Posterior cingulate gyrus (tissue), 11 donors: ENCODE measurements around the gene FBN1.

Experiments
- DNase-seq, 10 donors: peaks; one replicate each; pipeline versions ENCODE4 v3.0.0 to v3.0.0-alpha.2; 2020 to 2021; ENCODE audit warnings: mixed read lengths in 3 of 10
- intact Hi-C: fragments of 100-400 bp; cut with DNase I; formaldehyde crosslinking; loops from one replicate; pipeline ENCODE4 v1.15.1; 2023

Gene FBN1

DNA sequence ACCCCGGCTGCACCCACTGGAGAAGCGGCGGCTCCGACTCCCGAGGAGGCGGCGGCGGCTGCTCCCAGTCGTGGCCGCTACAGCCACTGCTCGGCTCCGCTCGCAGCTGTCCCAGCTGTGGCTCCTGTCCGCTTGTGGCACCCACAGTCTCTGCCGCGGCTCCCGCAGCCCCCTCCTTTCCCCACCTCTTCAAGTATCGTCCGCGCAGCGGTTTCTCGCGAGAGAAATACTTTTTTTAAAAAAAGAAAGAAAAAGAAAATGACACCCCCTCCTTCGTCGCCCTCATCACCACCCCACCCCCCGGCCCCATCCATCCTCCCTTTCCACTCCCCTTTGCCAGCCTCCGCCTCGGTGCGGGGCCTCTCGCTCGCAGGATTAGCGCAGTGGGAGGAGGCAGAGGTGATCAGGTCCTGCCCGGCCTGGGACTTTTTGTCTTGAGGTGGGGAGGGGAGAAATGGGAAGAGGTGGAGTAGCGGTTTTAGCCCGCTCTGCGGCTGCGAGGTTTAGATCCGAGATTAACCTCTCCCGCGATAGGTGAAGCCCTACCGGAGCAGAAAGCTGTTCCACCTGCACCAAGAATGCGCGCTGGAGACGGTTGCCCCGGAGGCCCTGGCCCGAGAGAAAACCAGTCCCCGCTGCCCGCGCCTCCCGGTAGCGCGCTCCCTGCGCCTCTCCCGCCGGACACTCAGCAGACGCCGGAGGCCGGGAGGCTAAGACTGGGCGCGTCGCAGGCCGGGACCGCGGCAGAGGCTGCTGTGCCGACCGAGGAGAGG, at the start of gene FBN1:
Gene FBN1 (minus strand): TSS at position 152 of the 773 bp plus-strand sequence. CDS start 940 bp downstream, outside the sequence.
- intact Hi-C loops, result loop anchor here (2.0 kb wide), 1 partner anchor 287 kb away; no protein-coding TSS in a partner anchor

GRCh38 chr15:48693484-48693883, 48.0 kb upstream of the FBN1 start:
- intact Hi-C loops, result no loop called here

More for the DNA sequence above, at the start of gene FBN1:
- DNase-seq, result peak; percentile 56 to 97 (median 74)

GRCh38 chr15:48688493-48688892, 43.0 kb upstream of the FBN1 start:
- no peak for DNase-seq
- intact Hi-C loops, result no loop called here

More at GRCh38 chr15:48693484-48693883, 48.0 kb upstream of the FBN1 start:
- DNase-seq, result no peak

GRCh38 chr15:48683991-48684765, 38.7 kb upstream of the FBN1 start:
- DNase-seq, result peak in 1 of 10 donors; percentile 31
- intact Hi-C loops, result no loop called here

DNA sequence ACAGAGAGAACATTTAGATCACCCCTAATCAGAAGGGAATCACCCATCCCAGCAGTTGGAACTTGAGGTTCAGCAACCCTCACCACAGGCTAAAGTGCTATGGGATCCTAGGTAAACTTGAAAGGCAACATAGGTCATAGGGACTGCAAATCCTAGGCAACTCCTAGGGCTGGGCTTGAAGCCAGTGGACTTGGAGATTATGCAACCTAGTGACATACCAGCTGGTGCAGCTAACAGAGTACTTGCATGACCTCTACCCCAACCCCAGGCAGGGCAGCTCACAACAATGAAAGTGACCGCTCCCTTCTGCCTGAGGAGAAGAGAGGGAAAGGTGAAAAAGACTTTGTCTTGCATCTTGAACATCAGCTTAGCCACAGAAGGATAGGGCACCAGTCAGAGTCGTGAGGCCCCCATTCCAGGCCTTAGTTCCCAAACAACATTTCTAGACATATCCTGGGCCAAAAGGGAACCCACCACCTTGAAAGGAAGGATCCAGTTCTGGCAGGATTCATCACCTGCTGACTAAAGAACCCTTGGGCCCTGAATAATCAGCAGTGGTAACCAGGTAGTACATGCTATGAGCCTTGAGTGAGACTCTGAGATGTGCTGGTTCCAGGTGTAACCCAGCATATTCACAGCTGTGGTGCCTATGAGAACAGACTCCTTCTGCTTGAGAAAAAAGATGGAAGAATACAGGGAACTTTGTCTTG, 37.6 kb upstream of the FBN1 start:
- intact Hi-C loops, result no loop called here
- DNase-seq, result no peak

DNA sequence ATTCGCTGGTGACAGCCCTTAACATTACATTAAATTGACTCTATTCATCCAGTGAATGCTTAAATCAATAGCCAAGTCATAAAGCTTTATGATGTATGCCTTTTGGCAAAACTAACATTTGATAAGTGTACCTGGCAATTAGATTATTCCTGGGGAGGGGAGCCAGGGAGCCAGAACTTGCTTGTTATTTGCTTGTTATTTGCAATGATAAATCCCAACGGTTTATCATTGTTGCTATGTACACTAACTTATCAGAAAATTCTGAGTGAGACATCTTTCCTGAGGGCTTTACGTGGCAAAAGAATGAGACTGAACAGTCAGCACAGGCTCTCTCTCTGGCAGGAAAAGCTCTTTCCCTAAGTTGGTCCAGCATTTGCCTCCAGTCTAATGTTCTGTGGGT, 35.8 kb upstream of the FBN1 start:
- no peak for DNase-seq
- intact Hi-C loops, result no loop called here

- no peak for DNase-seq
Measured at GRCh38 chr15:48680841-48681240, 35.3 kb upstream of the FBN1 start.

DNA sequence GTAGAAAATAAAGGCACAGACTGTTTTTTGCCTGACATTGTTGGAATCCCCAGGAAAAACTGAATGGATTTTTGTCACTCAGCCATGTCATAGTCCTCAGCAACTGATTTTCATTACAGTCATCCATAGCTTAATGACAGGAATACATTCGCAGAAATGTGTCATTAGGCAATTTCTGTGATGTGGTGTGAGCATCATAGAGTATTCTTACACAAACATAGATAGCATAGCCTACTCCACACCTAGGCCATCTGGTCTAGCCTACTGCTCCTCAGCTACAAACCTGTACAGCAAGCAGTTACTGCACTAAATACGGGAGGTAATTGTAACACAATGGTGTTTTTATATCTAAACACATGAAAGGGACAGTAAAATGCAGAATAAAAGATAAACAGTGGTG, 34.4 kb upstream of the FBN1 start:
- intact Hi-C loops, result no loop called here

More at GRCh38 chr15:48680841-48681240, 35.3 kb upstream of the FBN1 start:
- intact Hi-C loops, result no loop called here

GRCh38 chr15:48678851-48679250, 33.3 kb upstream of the FBN1 start:
- no peak for DNase-seq
- intact Hi-C loops, result no loop called here

More for the DNA sequence above, 34.4 kb upstream of the FBN1 start:
- no peak for DNase-seq

DNA sequence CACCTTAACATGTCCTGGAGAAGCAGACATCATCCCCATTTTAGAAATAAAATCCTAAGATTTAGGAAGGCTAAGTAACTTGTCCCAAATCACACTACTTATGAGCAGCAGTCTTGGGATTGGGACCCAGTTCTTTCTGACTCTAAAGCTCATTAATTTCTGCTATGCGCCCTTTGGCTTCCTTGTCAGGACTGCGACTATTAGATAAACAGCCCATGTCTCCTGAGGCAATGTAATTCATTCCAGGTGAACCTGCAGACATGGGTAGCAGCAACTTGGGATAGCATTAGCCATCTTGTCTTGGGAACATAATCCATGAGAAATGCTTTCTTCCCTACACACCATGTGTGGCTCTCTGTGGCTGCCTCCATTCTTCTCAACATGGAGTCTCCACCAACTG, 32.3 kb upstream of the FBN1 start:
- DNase-seq, result no peak
- intact Hi-C loops, result no loop called here

DNA sequence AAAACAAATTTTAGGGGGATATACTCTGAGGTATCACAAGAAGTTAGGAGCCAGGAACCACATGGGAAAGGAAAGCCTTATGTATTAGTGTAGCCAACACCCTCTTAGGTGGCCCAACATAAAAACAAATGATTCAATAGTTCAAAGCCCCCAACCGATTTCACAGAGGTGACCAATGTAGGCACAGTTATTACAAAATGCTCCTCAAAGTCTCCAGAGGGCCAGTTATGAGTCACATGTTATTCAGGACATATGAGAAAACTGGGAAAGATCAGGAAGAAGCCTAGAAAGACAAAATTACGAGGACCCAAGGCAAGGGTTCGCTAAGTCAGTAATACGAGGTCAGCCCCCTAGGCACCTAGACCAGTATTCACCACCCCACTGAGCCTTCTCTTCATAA, 29.9 kb upstream of the FBN1 start:
- intact Hi-C loops, result no loop called here
- no peak for DNase-seq

GRCh38 chr15:48674876-48675275, 29.4 kb upstream of the FBN1 start:
- no peak for DNase-seq

DNA sequence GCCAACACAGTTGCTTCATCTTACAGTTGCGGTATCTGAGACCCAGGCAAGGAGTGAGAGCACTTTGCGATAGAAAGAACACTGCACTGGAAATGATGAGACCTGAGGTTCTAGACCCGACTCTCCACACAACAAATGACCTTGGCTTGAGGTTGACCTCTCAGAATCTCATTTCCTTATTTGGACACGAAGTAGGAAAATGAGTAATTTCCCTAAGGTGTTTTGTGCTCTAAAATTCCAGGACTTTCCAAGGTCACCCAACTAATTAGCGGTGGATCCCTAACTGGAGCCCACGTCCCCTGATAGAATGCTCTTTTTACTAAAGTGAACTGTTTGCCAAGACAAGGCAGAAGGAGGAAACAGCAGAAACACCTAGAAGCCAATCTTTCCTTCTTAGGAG, 26.7 kb upstream of the FBN1 start:
- intact Hi-C loops, result no loop called here
- DNase-seq, result no peak

More at GRCh38 chr15:48674876-48675275, 29.4 kb upstream of the FBN1 start:
- intact Hi-C loops, result no loop called here

GRCh38 chr15:48671103-48672022, 25.9 kb upstream of the FBN1 start:
- no peak for DNase-seq
- intact Hi-C loops, result no loop called here

- no peak for DNase-seq
- intact Hi-C loops, result no loop called here
Measured at GRCh38 chr15:48667701-48668100, 22.2 kb upstream of the FBN1 start.

GRCh38 chr15:48664436-48664835, 18.9 kb upstream of the FBN1 start:
- DNase-seq, result no peak
- intact Hi-C loops, result no loop called here

GRCh38 chr15:48657950-48658591, 12.6 kb upstream of the FBN1 start:
- DNase-seq, result no peak
- intact Hi-C loops, result no loop called here

GRCh38 chr15:48654801-48655200, 9.3 kb upstream of the FBN1 start:
- intact Hi-C loops, result no loop called here
- no peak for DNase-seq

DNA sequence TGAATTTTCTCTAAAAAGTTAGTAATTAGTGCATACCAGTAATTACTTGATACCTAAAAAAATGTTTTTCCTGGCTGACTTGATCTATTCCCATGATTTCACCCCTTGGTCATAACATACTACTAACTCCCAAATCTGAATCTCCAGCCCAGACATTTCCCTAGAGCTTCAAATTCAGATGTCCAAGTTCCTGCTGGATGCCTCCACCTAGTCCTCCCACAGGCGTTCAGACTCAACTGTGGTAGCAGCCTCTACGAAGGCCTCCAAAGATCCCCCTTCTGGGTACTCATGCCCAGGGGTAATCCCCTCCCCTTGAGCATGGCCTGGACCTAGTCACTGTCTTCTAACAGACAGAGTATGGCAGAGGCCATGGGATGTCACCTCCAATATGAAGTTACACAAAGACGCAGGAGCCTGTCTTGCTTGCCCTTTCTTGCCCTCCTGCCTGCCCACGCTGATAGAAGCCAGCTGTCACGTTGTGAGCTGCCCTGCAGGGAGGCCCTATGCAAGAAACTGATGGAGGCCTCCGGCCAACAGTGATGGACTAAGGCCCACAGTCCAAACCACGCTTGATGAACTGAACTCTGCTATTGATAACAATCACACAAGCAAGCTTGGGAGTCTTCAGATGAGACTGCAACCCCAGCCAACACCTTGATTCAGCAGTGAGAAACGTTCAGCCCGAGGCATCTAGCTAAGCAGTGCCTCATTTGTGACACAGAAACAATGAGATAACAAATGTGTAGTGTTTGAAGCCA, 8.6 kb upstream of the FBN1 start:
- DNase-seq, result no peak

More for the DNA sequence above, 8.6 kb upstream of the FBN1 start:
- intact Hi-C loops, result no loop called here
